ENCODE results near the gene TSPAN32.

- TF ChIP-seq CEBPB (IDR thresholded peaks at IDR 0.05): no peak
- no peak for TF ChIP-seq CTCF (IDR thresholded peaks at IDR 0.05)
- TF ChIP-seq POLR2A (IDR thresholded peaks at IDR 0.05; ENCODE audit: low read length): no peak
- TF ChIP-seq POLR2AphosphoS2 (conservative IDR thresholded peaks at IDR 0.05; ENCODE audit: low read length): no peak
- TF ChIP-seq MAZ (IDR thresholded peaks at IDR 0.05; ENCODE audit: borderline replicate concordance, low read depth, low read length): no peak
- no peak for TF ChIP-seq EHMT2 (IDR thresholded peaks at IDR 0.05; ENCODE audit: low read depth)
- no peak for TF ChIP-seq BCL3 (IDR thresholded peaks at IDR 0.05)
- no peak for TF ChIP-seq PHF8 (IDR thresholded peaks at IDR 0.05; ENCODE audit: borderline replicate concordance, low read depth)
- TF ChIP-seq REST (IDR thresholded peaks at IDR 0.05): no peak
- TF ChIP-seq CHD4 (IDR thresholded peaks at IDR 0.05; ENCODE audit: borderline replicate concordance): no peak
- TF ChIP-seq ELK1 (IDR thresholded peaks at IDR 0.05; ENCODE audit: low read depth, low read length): no peak
- no peak for TF ChIP-seq HMGXB4 (CRISPR knock-in tag; IDR thresholded peaks at IDR 0.05; ENCODE audit: borderline replicate concordance)
- TF ChIP-seq EP300 (IDR thresholded peaks at IDR 0.05): no peak
- no peak for TF ChIP-seq HOXB13 (CRISPR knock-in tag; IDR thresholded peaks at IDR 0.05; ENCODE audit: low read depth)
These were observed 2.8 kb downstream of the TSPAN32 start for GRCh38 chr11:2304506-2305139.

Data from A549 (cell line).